ENCODE data around the gene SORL1.

SORL1 gene

GRCh38 chr11:121456151-121456550 is 4.0 kb downstream of the SORL1 start:
- DNase-seq: no peak

DNA sequence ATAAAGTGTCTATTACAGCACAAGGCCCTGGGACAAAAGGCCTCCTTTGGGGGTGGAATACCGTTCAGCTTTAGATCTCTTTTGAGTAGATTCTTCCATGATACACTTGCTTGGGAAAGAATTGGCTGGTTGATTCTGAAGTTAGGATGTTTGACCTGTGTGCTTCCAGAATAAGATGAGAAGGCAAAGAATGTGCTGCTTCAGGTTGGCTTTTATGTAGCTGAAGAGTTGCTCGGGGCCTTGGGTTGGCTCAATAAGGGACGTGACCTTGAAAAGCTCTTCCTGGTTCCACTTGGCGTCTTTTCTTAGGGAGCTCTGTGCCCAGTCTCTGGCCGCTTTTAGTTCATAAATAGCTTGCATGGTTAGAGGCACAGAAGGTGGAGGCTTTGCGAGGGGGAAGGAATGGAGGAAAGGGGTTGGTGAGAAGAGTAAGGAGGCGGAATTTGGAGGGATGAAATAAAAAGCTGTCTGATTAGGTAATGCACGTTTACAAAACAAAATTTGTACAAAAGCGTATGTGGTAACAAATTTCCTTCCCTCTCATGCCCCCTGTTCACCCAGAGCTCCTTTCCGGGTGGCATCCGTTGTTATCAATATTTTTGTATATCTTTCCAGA is 4.8 kb downstream of the SORL1 start:
- no peak for DNase-seq

DNA sequence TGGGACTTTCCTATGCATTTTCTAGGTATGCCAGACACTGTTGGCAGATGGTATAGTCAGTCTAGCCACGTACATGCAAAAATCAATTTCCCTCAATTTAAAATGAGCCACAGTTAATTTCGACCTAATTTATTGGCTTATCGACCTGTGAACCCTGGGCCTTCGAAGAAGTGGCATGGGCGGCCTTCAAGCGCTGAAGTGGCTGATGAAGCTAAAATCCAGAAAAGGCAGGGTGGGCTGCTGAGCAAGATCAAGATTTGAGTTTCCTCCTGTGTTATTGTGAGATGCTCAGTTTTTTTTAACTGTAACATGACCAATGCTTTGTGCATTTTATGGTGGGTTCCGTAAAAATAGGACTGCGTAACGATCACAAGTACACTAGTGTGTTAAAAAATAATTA is 6.4 kb downstream of the SORL1 start:
- no peak for DNase-seq

DNA sequence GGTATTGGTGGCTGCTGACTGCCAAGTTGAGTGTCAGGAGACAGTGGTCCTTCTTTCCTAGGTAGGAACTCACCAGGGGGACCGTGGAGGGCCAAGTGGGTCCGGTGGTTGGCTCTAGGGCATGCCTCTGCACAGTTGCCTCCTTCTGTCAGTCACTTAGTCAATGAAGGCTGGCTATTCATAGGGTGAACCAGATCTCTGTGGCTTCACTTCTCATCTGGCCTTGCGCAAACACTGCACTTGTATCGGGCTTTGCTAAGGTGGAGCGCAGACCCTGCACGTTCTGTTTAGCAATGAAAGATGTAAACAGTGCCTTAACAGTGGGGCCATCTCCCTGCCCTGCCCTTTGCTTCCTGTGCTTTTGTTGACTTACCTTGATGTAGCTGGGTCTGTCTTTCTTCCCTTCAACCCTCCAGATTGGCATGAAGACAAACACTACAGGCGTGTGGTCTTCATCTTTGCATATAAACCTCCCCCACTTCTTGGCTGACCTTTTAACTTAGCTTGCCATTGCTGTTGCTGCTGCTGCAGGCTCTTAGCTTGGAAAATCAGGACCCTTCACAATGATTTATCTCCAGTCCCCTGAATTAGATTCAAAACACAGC is 7.4 kb downstream of the SORL1 start:
- no peak for DNase-seq

DNA sequence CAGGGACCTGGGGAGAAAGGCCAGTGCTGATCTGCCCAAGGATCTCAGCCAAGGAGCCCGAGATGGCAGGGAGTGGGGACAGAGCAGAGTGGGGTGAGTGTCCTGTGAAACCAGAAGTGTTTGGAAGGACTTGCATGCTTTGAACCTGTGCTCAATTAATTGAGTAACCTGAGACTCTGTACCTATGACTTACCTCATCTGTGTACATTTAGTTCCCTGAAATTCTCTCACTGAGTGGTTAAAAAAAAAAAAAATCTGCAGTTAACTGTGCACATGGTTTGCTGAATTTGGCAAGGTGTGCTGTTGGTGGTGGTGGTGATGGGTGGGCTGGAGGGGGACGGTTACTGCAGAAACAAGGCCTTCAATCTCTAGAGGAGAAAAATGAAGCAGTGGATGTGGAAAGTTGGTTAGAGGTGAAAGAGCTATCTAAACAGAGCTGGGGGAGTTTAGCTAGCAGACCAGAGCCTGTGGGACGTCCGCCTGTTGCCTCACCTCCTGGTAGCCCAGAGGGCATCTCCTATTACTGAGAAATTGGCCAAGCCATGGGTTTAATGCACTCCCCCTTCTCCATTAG is 8.9 kb downstream of the SORL1 start:
- DNase-seq: no peak

GRCh38 chr11:121461843-121462242 is 9.7 kb downstream of the SORL1 start:
- DNase-seq: no peak

DNA sequence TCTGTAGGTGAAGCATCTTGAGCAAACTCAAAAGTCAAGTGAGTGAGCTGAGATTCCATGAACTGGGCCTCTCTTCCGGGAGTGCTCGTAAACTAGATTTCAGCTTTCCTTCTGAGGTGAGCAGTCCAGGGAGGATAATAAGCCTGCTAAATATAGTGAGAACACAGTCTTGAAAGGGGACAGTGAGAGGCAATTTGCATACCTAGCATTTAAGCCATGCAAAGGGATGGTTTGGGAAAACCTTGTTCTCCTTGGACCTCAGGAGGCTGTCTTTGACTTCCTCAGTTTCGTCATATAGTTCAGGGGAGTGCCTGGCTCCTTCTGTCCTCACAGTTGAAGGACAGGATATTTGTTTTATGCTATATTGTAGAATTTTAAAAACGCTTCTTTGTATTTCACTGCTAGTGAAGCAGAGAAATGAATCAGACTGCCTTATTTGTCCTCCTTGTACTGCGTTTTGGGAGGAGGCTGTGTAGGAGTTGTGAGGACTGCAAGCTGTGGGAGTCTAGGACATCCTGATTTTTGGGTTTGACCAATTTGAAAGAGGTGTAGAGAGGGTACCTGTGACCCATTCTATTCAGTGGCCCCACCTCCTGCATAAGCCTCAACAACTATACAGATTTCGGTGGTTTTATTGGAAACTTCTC is 11.7 kb downstream of the SORL1 start:
- no peak for DNase-seq

- peak; percentile 89 for DNase-seq
Measured at GRCh38 chr11:121464352-121464946, 12.3 kb downstream of the SORL1 start.

DNA sequence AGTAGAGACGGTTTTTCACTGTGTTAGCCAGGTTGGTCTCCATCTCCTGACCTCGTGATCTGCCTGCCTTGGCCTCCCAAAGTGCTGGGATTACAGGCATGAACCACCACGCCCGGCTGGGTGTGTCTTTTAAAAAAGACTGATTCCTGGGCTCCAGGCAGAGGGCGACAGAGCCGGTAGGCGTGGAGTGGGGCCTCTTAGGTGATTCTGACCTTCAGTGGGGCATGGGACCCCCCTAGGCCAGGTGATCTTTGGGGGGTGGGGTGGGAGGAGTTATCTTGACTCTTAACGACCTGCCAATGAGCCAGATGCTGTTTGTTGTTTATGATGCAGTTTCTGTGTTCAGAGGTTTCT is 13.6 kb downstream of the SORL1 start:
- DNase-seq: no peak

- DNase-seq: peak; percentile 56
Measured at GRCh38 chr11:121466063-121466794, 14.1 kb downstream of the SORL1 start.

GRCh38 chr11:121467471-121467870 is 15.4 kb downstream of the SORL1 start:
- DNase-seq: no peak

DNA sequence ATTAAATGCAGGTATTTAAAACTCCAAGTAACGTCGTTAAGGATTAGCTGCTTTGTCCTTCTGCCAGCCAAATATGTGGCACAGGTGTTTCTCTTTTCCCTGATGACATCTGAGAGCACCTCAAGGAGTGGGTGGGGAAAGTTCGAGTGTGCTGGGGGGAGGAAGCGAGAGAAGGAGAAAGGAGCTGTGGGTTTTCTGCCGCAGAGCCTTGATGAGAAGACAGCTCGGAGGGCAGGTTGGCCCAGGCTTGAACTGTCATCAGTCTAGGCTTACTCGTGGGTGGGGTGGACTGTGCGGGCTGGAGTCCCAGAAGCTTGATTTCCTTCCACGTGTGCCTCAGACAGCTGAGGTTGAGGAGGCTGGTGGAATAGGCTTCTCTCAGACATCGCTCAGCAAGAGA is 15.9 kb downstream of the SORL1 start:
- peak; percentile 65 for DNase-seq

GRCh38 chr11:121469910-121470309 is 17.8 kb downstream of the SORL1 start:
- DNase-seq: no peak

DNA sequence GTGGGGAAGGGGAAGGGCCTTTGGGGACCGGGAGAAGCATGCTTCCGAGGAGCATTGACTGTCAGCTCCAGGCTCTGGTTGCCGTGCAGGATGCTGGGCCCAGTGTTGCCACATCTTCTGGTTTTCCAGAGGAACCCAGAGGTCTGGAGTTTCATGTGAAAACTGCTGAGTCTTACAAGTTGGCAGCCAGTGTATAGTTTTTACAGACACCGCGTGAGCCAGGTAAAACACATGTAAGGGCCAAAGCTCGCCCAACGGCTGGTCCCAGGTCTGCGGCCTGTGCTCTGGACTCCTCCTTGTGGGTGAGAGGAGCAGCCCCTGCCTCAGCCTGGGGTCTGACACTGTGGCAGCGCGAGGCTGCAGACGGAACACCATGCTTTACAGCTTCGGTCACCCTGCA is 19.1 kb downstream of the SORL1 start:
- no peak for DNase-seq

DNA sequence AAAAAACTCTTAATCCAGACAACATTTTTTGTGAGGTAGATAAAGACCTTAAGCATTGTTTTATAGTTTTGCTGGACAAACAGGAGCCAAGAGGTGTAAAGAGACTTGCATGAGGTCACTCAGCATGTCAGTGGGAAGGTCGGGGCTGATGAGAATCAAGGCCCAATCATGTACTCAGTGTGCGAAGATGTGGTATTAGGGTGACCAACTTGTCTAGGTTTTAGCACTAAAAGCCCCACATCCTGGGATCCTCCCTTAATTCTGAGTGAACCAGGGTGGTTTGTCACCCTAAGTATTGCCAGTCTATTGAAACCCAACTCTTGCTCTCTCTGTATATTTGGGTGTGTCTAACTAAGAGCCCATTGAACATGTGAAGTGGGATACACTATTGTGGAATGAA is 20.2 kb downstream of the SORL1 start:
- DNase-seq: no peak

GRCh38 chr11:121473064-121473777 is 21.1 kb downstream of the SORL1 start:
- DNase-seq: no peak

DNA sequence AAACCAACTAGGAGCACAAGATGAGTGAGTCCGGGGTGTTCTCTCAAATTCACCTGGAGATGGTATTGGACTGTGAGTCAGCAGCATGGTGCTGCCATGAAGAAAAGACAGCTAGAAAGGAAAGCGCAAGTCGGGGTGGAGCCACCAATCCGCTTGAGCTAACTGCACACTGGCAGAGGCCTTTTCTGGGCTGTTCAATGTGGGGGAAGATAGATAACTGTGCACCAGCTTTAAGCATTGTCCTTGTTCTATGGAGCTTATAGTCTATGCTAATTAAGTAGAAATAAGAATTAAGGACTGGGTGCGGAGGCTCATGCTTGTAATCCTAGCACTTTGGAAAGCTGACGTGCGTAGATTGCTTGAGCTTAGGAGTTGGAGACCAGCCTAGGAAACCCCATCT is 22.6 kb downstream of the SORL1 start:
- DNase-seq: no peak

DNA sequence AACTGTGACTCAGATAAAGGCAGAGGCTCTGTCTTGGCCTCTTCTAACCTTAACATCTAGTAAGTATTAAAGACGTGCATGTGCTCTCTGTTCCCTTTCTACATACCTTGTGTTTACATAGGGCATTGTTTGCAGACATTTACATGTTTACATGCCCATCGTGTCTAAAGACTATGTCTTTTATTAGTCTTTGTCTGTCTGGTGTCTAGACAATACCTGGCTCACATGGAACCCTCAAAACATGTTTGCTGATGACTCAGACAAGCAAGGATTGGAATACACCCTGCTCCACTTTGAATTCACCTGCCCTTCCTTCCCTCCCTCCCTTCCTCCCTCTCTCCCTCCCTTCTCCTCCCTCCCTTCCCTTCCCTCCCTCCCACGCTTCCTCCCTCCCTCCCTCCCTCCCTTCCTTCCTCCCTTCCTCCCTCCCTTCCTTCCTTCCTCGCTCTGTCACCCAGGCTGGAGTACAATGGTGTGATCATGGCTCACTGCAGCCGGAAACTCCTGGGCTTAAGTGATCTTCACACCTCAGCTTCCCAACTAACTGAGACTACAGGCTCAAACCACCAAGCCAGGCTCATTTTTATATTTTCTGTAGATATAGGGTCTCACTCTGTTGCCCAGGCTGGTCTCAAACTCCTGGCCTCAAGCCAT is 24.4 kb downstream of the SORL1 start:
- no peak for DNase-seq

- no peak for DNase-seq
Measured at GRCh38 chr11:121478226-121478894, 26.2 kb downstream of the SORL1 start.

GRCh38 chr11:121478895-121479697 is 27.0 kb downstream of the SORL1 start:
- DNase-seq: no peak

Measured in activated CD4-positive, alpha-beta T cell treated with anti-CD3 and anti-CD28 coated beads, Interleukin-2, Interleukin-6, amounts not matched to agents 100 ng/mL and 50 ng/mL, durations not matched to agents 16 hours and 8 hours (primary cell).